Measurements from ENCODE around the gene CSTB.

Gene CSTB

GRCh38 chr21:43745772-43746517 lies 30.2 kb downstream of the CSTB start:
- Histone ChIP-seq H3K27ac (no peak overlapping the region), H3K27me3 (no peaks in the 10 kb centered on the region), H3K36me3 (peaks cover 96% of the 10 kb centered on the region), H3K9me3 (no peaks in the 10 kb centered on the region), H3K4me1 (ENCODE audit: control insufficient read depth in 1 of 2, insufficient read depth in 1 of 2, low read depth in 1 of 2, low read length in 1 of 2) (no peaks in the 10 kb centered on the region), H3K4me3 (ENCODE audit: low read depth in 1 of 2, low read length in 1 of 2) (no peak overlapping the region)
- TF ChIP-seq CTCF (IDR thresholded peaks at IDR 0.05), result no peak

GRCh38 chr21:43744725-43745124 lies 31.4 kb downstream of the CSTB start:
- Histone ChIP-seq H3K27ac (no peak overlapping the region), H3K9me3 (no peaks in the 10 kb centered on the region), H3K36me3 (peaks cover 90% of the 10 kb centered on the region), H3K4me3 (ENCODE audit: low read depth in 1 of 2, low read length in 1 of 2) (no peak overlapping the region), H3K27me3 (no peaks in the 10 kb centered on the region), H3K4me1 (ENCODE audit: control insufficient read depth in 1 of 2, insufficient read depth in 1 of 2, low read depth in 1 of 2, low read length in 1 of 2) (peaks cover 0 to 3% of the 10 kb centered on the region in 2 experiments)
- TF ChIP-seq CTCF (IDR thresholded peaks at IDR 0.05), result no peak

- Histone ChIP-seq H3K36me3 (peaks cover 90% of the 10 kb centered on the region), H3K4me3 (ENCODE audit: low read depth in 1 of 2, low read length in 1 of 2) (no peak overlapping the region)
Observed at GRCh38 chr21:43743947-43744346, 32.2 kb downstream of the CSTB start.

GRCh38 chr21:43741423-43742096 lies 34.5 kb downstream of the CSTB start:
- H3K9me3 ChIP-seq, result no peaks in the 10 kb centered on the region
- no peak for TF ChIP-seq CTCF (IDR thresholded peaks at IDR 0.05)
- no peaks in the 10 kb centered on the region for H3K27me3 ChIP-seq
- no peak overlapping the region for H3K27ac ChIP-seq
- H3K4me3 ChIP-seq (ENCODE audit: low read depth in 1 of 2, low read length in 1 of 2), result no peak overlapping the region
- H3K4me1 ChIP-seq (ENCODE audit: control insufficient read depth in 1 of 2, insufficient read depth in 1 of 2, low read depth in 1 of 2, low read length in 1 of 2), result peaks cover 0 to 3% of the 10 kb centered on the region in 2 experiments
- peaks cover 88% of the 10 kb centered on the region for H3K36me3 ChIP-seq

More at GRCh38 chr21:43743947-43744346, 32.2 kb downstream of the CSTB start:
- Histone ChIP-seq H3K27me3 (no peaks in the 10 kb centered on the region), H3K4me1 (ENCODE audit: control insufficient read depth in 1 of 2, insufficient read depth in 1 of 2, low read depth in 1 of 2, low read length in 1 of 2) (peaks cover 0 to 3% of the 10 kb centered on the region in 2 experiments), H3K27ac (no peak overlapping the region), H3K9me3 (no peaks in the 10 kb centered on the region)
- TF ChIP-seq CTCF (IDR thresholded peaks at IDR 0.05), result no peak

GRCh38 chr21:43740497-43741156 lies 35.5 kb downstream of the CSTB start:
- Histone ChIP-seq H3K9me3 (no peaks in the 10 kb centered on the region), H3K36me3 (peaks cover 86% of the 10 kb centered on the region), H3K4me1 (ENCODE audit: control insufficient read depth in 1 of 2, insufficient read depth in 1 of 2, low read depth in 1 of 2, low read length in 1 of 2) (peaks cover 0 to 3% of the 10 kb centered on the region in 2 experiments), H3K27ac (peak overlapping the region; percentile 42), H3K27me3 (no peaks in the 10 kb centered on the region), H3K4me3 (ENCODE audit: low read depth in 1 of 2, low read length in 1 of 2) (no peak overlapping the region)
- no peak for TF ChIP-seq CTCF (IDR thresholded peaks at IDR 0.05)
